RWPE1 (cell line): Measurements from ENCODE around the gene ACOT7.

Experiments
- CTCF ChIA-PET: fragments of 350-600 bp; sonication (Branson Sonifier 250); formaldehyde crosslinking; extraction: SDS; loops from one replicate; lab custom pipeline; 2021; lab: Yijun Ruan, JAX
- POLR2A ChIA-PET: fragments of 400-600 bp; formaldehyde crosslinking; extraction: SDS; loops from one replicate; lab custom pipeline; 2020; ENCODE audit warnings: antibody characterized with exemption; ENCODE audit not compliant: low non-redundant PET; lab: Yijun Ruan, JAX
- DNase-seq: peaks from one replicate; pipeline ENCODE4 v3.0.0; 2012; ENCODE audit warnings: low spot score
- H3K27ac ChIP-seq: fragments of 450-650 bp; 2 replicates; pipeline ENCODE4 v1.5.1; 2017
- TF ChIP-seq, protein P1 (sequence below): fragments of 450-650 bp; conservative IDR thresholded peaks from 2 replicates; pipeline ENCODE4 v1.5.1; 2017; ENCODE audit warnings: low read depth, mild to moderate bottlenecking

ACOT7 gene

DNA sequence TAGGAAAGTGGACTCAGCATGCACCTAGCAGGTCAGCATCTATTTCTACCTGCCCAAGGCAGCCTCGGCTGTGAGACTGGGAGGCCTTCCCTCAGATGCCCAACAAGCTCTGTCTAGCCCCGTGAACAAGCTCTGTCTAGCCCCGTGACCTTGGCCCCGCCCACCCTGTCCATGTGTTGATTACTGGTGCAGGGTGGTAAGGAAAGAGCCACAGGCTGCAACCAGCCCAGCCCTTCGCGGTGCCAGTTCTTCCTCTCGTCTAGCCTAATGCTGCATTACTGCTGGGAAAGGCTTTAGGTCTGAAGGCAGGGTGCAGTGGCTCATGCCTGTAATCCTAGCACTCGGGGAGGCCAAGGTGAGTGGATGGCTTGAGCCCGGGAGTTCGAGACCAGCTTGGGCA lies 134.9 kb downstream of the ACOT7 start:
- no peak for DNase-seq
- ChIA-PET CTCF (no interaction called here), POLR2A (no interaction called here)
- peak overlapping the region; percentile 90 for H3K27ac ChIP-seq
- TF ChIP-seq, protein P1, sequence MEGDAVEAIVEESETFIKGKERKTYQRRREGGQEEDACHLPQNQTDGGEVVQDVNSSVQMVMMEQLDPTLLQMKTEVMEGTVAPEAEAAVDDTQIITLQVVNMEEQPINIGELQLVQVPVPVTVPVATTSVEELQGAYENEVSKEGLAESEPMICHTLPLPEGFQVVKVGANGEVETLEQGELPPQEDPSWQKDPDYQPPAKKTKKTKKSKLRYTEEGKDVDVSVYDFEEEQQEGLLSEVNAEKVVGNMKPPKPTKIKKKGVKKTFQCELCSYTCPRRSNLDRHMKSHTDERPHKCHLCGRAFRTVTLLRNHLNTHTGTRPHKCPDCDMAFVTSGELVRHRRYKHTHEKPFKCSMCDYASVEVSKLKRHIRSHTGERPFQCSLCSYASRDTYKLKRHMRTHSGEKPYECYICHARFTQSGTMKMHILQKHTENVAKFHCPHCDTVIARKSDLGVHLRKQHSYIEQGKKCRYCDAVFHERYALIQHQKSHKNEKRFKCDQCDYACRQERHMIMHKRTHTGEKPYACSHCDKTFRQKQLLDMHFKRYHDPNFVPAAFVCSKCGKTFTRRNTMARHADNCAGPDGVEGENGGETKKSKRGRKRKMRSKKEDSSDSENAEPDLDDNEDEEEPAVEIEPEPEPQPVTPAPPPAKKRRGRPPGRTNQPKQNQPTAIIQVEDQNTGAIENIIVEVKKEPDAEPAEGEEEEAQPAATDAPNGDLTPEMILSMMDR, result no peak

DNA sequence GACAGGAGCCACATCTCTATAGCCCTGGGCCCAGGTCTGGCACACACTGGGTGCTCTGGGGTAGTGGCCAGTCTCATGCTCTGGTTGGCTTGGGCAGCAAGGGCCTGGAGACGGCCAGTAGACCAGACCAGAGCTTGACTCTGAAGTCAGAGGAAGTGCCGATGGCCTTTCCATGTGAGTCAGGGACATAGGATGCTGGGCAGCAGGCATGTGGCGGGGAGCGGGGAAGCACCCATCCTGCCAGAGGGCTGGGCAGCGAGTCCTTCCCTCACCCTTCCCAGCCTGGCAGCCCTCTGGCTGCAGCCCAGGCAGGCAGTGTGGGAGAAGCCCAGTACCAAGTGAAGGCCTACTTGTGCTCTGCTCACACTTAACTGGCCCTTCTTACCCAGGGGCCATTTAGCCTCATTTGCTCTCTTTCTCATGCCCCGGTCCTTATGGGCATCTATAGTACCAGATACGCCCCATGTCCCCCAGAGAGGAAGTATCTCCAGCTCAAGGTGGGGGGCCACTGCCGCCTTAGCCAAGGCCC lies 136.0 kb downstream of the ACOT7 start:
- no peak for DNase-seq
- H3K27ac ChIP-seq, result peak overlapping the region; percentile 90
- ChIA-PET CTCF (interaction anchor here (0.7 to 0.9 kb wide), 2 partner anchors 11 to 154 kb away, joined by 3 read pairs; no protein-coding TSS in a partner anchor), POLR2A (interaction anchor here (0.6 kb wide), 1 partner anchor 43 kb away, joined by 3 read pairs; no protein-coding TSS in a partner anchor)
- TF ChIP-seq, protein P1, result no peak

DNA sequence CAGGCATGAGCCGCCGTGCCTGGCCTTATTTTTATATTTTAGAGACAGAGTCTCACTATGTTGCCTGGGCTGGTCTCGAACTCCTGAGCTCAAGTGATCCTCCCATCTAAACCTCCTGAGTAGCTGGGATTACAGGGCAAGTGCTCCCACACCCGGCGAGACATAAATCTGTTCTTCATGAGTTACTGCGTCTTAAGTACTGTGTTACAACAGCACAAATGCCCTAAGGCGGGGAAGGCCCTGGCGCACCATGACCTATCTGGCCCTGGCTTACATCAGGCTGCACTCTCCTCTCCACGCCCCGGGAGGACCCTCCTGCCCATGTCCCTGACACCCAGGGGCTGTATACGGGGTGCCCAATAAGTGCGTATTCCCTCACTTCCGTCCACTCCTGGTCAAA lies 136.9 kb downstream of the ACOT7 start:
- peak overlapping the region; percentile 90 for H3K27ac ChIP-seq
- DNase-seq, result no peak
- POLR2A ChIA-PET, result interaction anchor here (0.6 kb wide), 2 partner anchors 27 to 44 kb away, joined by 3 to 4 read pairs; no protein-coding TSS in a partner anchor
- TF ChIP-seq, protein P1, result no peak
- CTCF ChIA-PET, result interaction anchor here (0.5 to 0.9 kb wide), 3 partner anchors 9 to 10 kb away, joined by 3 read pairs; no protein-coding TSS in a partner anchor

DNA sequence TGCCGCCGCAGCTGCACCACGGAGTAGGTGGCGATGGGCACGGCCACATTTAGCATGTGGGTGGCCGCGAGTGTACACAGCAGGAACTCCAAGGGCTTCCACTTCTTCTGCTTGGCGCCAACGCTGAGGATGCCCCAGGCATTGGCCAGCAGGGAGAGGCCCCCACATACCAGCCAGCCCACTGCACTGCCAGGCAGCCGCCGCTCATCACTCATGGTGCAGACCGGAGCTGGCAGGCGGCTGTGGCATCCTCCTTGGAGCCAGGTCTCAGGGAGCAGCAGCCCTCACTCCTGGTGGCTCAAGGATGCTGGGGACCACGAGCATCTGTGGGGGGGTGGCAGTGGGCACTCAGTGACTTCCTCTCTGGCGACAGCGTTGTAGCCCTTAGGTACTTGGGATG lies 138.9 kb downstream of the ACOT7 start:
- CTCF ChIA-PET, result interaction anchor here (0.6 kb wide), 1 partner anchor 32 kb away, joined by 4 read pairs; no protein-coding TSS in a partner anchor
- TF ChIP-seq, protein P1, result no peak
- DNase-seq, result no peak
- POLR2A ChIA-PET, result interaction anchor here (0.5 kb wide), 1 partner anchor 152 kb away, joined by 13 read pairs; no protein-coding TSS in a partner anchor
- H3K27ac ChIP-seq, result no peak overlapping the region

DNA sequence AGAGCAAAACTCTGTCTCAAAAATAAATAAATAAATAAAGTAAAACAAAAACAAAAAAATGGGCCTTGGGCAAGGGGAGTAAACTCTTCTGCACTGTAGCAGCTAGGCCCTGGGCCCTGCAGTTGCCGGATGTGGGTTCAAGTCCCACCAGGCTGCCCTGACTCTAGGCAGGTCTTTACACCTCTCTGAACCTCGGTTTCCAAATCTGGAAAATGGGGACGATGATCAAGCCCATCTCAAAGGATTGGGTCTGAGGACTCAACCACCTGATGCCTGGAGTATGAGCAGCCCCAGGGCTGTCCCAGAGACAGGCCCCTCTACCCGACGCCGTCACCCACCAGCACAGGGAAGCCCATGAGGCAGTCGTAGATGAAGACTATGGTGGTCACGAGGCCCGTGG lies 140.2 kb downstream of the ACOT7 start:
- DNase-seq, result no peak
- H3K27ac ChIP-seq, result no peak overlapping the region; the same call in 1 of the 2 replicates
- CTCF ChIA-PET, result interaction anchor here (0.7 kb wide), 1 partner anchor 80 kb away, joined by 4 read pairs; no protein-coding TSS in a partner anchor
- POLR2A ChIA-PET, result no interaction called here
- TF ChIP-seq, protein P1, result no peak

DNA sequence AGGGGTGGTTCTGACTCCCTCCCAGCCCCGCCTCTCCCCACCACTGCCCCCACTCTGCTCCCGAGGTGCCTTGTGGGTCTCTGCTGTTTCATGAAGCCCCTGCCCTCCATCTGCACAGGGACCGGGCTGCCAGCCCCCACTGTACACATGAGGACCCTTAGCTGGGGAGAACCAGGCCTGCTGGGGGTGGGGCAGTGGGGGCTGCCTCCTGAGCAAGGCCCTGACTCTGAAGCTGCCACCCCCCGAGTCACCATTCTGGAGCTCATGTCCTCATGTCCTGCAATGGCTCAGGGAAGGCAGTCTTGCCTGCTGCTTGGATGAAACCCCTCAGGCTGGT lies 141.2 kb downstream of the ACOT7 start:
- TF ChIP-seq, protein P1, result no peak
- CTCF ChIA-PET, result interaction anchor here (0.9 kb wide), 1 partner anchor 153 kb away, joined by 3 read pairs; no protein-coding TSS in a partner anchor
- POLR2A ChIA-PET, result no interaction called here
- DNase-seq, result no peak
- peak overlapping the region; percentile 24 for H3K27ac ChIP-seq
